HepG2 (cell line): Measurements from ENCODE around the gene THADA. TPM values are rescaled to one million over a fixed set of nuclear protein-coding genes. Genes with fewer than 3 reads are reported as not detected.

Experiments used
- CBX1 ChIP-seq: IDR thresholded peaks from one replicate; pipeline ENCODE4 v1.6.1; 2016; ENCODE audit warnings: antibody characterized with exemption, low read depth
- DNMT3B ChIP-seq: conservative IDR thresholded peaks from 2 replicates; pipeline ENCODE4 v1.6.1; 2016; ENCODE audit warnings: missing biosample characterization, control low read depth
- ELK4 ChIP-seq: sonication (generic); formaldehyde crosslinking; IDR thresholded peaks from 2 replicates; pipeline ENCODE4 v1.9.0; 2021; ENCODE audit warnings: missing genetic modification reagents, borderline replicate concordance
- ETS1 ChIP-seq: sonication (generic); formaldehyde crosslinking; IDR thresholded peaks from 2 replicates; pipeline ENCODE4 v1.4.0; 2020; ENCODE audit warnings: missing genetic modification reagents
- HOXA9 ChIP-seq: sonication (generic); formaldehyde crosslinking; IDR thresholded peaks from 2 replicates; pipeline ENCODE4 v1.8.1; 2022; ENCODE audit warnings: missing genetic modification reagents, mild to moderate bottlenecking, moderate library complexity, borderline replicate concordance
- JARID2 ChIP-seq: sonication (generic); formaldehyde crosslinking; IDR thresholded peaks from 2 replicates; pipeline ENCODE4 v1.8.1; 2023; ENCODE audit warnings: missing genetic modification reagents, inconsistent platforms; ENCODE audit not compliant: insufficient replicate concordance
- NONO ChIP-seq, 2 experiments: fragments of 450-650 bp in 1 of 2; sonication (generic) in 1 of 2; formaldehyde crosslinking in 1 of 2; IDR thresholded peaks in 1 of 2; conservative IDR thresholded peaks in 1 of 2; 2 replicates each; pipeline versions ENCODE4 v1.6.1 to v1.8.0; 2017 to 2022; ENCODE audit warnings: mild to moderate bottlenecking in 1 of 2, missing genetic modification reagents in 1 of 2, moderate library complexity in 1 of 2
- POLR2AphosphoS5 ChIP-seq: IDR thresholded peaks from 2 replicates; pipeline ENCODE4 v1.6.1; 2012; ENCODE audit warnings: low read depth, low read length
- PREB ChIP-seq: sonication (generic); formaldehyde crosslinking; IDR thresholded peaks from 2 replicates; pipeline ENCODE4 v1.4.0; 2020; ENCODE audit warnings: missing genetic modification reagents
- TEAD3 ChIP-seq: optimal IDR thresholded peaks from 2 replicates; pipeline ENCODE3; 2016; ENCODE audit warnings: borderline replicate concordance
- TERF1 ChIP-seq: sonication (generic); formaldehyde crosslinking; IDR thresholded peaks from 2 replicates; pipeline ENCODE4 v1.8.0; 2022; ENCODE audit warnings: mild to moderate bottlenecking, missing genetic modification reagents, moderate library complexity
- TRIM24 ChIP-seq: sonication (generic); formaldehyde crosslinking; IDR thresholded peaks from 2 replicates; pipeline ENCODE4 v1.8.0; 2022; ENCODE audit warnings: mild to moderate bottlenecking, missing genetic modification reagents
- YEATS2 ChIP-seq: sonication (generic); formaldehyde crosslinking; IDR thresholded peaks from 2 replicates; pipeline ENCODE4 v1.4.0; 2020; ENCODE audit warnings: missing genetic modification reagents, borderline replicate concordance
- ZFP91 ChIP-seq: sonication (generic); formaldehyde crosslinking; IDR thresholded peaks from 2 replicates; pipeline ENCODE4 v1.9.0; 2022; ENCODE audit warnings: missing genetic modification reagents, mild to moderate bottlenecking, borderline replicate concordance
- ZNF121 ChIP-seq: sonication (generic); formaldehyde crosslinking; IDR thresholded peaks from 2 replicates; pipeline ENCODE4 v1.5.0; 2020; ENCODE audit warnings: mild to moderate bottlenecking, missing genetic modification reagents
- ZNF280D ChIP-seq: sonication (generic); formaldehyde crosslinking; IDR thresholded peaks from 2 replicates; pipeline ENCODE4 v1.5.1; 2020; ENCODE audit warnings: mild to moderate bottlenecking, missing genetic modification reagents
- ZNF446 ChIP-seq: sonication (generic); formaldehyde crosslinking; IDR thresholded peaks from 2 replicates; pipeline ENCODE4 v1.5.0; 2020; ENCODE audit warnings: mild to moderate bottlenecking, missing genetic modification reagents
- ZZZ3 ChIP-seq: sonication (generic); formaldehyde crosslinking; IDR thresholded peaks from 2 replicates; pipeline ENCODE4 v1.4.0; 2020; ENCODE audit warnings: missing genetic modification reagents, mild to moderate bottlenecking, borderline replicate concordance
- polyA plus RNA-seq, 8 experiments: library from polyadenylated mRNA; depleted of rRNA in 3 of 8; stranded (reverse) in 7 of 8; unstranded in 1 of 8; fragments of >200 nt; fragmentation: Illumina TruSeq in 4 of 8; extraction: Trizol in 4 of 8; gene quantifications; 2 replicates each; pipeline versions ENCODE4 v1.2.1 to v1.2.3, GENCODE V29; 2011 to 2016; ENCODE audit warnings: low read depth in 4 of 8, missing spikeins in 1 of 8, mixed read lengths in 1 of 8; ENCODE audit not compliant: insufficient read depth in 1 of 8
- total RNA-seq, 5 experiments: library from RNA; depleted of rRNA; stranded (reverse); fragments of >200 nt; fragmentation: Illumina TruSeq; extraction: Trizol; gene quantifications; 2 replicates each; pipeline ENCODE4 v1.2.3, GENCODE V29; 2016; ENCODE audit warnings: low read depth in 1 of 5

Gene THADA
- total and polyA plus RNA-seq, 2 of the 13 experiments (the other 11 are each of a cell fraction or from before 2014, with no cell fraction given): 12.7 to 21.7 TPM

- TF ChIP-seq TERF1 (CRISPR knock-in tag) (peak; percentile 27; the same call in 1 of the 2 replicates), JARID2 (CRISPR knock-in tag) (no peak), CBX1 (peak; percentile 57), YEATS2 (CRISPR knock-in tag) (no peak), ZZZ3 (CRISPR knock-in tag) (no peak), DNMT3B (CRISPR knock-in tag) (no peak), ETS1 (CRISPR knock-in tag) (no peak), ELK4 (CRISPR knock-in tag) (no peak), POLR2AphosphoS5 (0 out of 2 replicates have a peak, but pooled peaks have one; percentile 49), ZNF446 (CRISPR knock-in tag) (no peak), ZFP91 (no peak), NONO (IDR thresholded peaks at IDR 0.05) (no peak), NONO (CRISPR knock-in tag; conservative IDR thresholded peaks at IDR 0.05) (peak; percentile 69; the same call in 1 of the 2 replicates), ZNF280D (0 out of 2 replicates have a peak, but pooled peaks have one; percentile 30), TRIM24 (CRISPR knock-in tag) (no peak), PREB (CRISPR knock-in tag) (no peak), TEAD3 (CRISPR knock-in tag) (peak; percentile 14), HOXA9 (CRISPR knock-in tag) (no peak), ZNF121 (CRISPR knock-in tag) (no peak)
Observed at GRCh38 chr2:43224131-43224570, 371.7 kb downstream of the THADA start (continued).
